Gastroesophageal sphincter (tissue), 4 donors: ENCODE results near the gene AP2S1. TPM values are rescaled to one million over a fixed set of nuclear protein-coding genes. Genes with fewer than 3 reads are reported as not detected.
A peak's percentile ranks its signal among the peaks of the same experiment; 100 is the strongest.

Experiments
- ATAC-seq: fragments of 150-250 bp; one replicate; pipeline ENCODE4 v1.9.1; 2016; ENCODE audit warnings: mild to moderate bottlenecking, moderate library complexity
- H3K27ac ChIP-seq, 4 donors: fragments of 200-600 bp; sonication (generic) in 3 of 4; 1 replicate in 3 of 4; 2 replicates in 1 of 4; pipeline ENCODE4 v1.5.1; 2016 to 2019
- H3K27me3 ChIP-seq: fragments of 200-600 bp; sonication (generic); one replicate; pipeline ENCODE4 v1.5.1; 2019
- H3K36me3 ChIP-seq, 2 donors: fragments of 200-600 bp; sonication (generic); one replicate each; pipeline ENCODE4 v1.5.1; 2019; ENCODE audit warnings: control low read depth in 1 of 2
- H3K4me1 ChIP-seq, 3 donors: fragments of 200-600 bp; sonication (generic); 1 replicate in 2 of 3; 2 replicates in 1 of 3; pipeline ENCODE4 v1.5.1; 2016 to 2019; ENCODE audit warnings: control low read depth in 2 of 3
- H3K4me3 ChIP-seq, 2 donors: fragments of 200-600 bp; sonication (generic); one replicate each; pipeline ENCODE4 v1.5.1; 2019; ENCODE audit warnings: mild to moderate bottlenecking in 1 of 2, moderate library complexity in 1 of 2
- H3K9me3 ChIP-seq, 3 donors: fragments of 200-600 bp; sonication (generic); one replicate each; pipeline ENCODE4 v1.5.1; 2017 to 2019; ENCODE audit warnings: control low read depth in 2 of 3
- CTCF ChIP-seq, 4 experiments: fragments of 200-600 bp in 2 of 4; fragments of 450-650 bp in 2 of 4; sonication (generic) in 1 of 4; IDR thresholded peaks; one replicate each; pipeline ENCODE4 v1.5.1; 2017 to 2019; ENCODE audit warnings: antibody characterized with exemption in 4 of 4, mild to moderate bottlenecking in 2 of 4, moderate library complexity in 2 of 4
- EP300 ChIP-seq: sonication (generic); formaldehyde crosslinking; IDR thresholded peaks from one replicate; pipeline ENCODE4 v1.6.1; 2017; ENCODE audit warnings: antibody characterized with exemption, mild to moderate bottlenecking
- POLR2A ChIP-seq, 2 donors: fragments of 450-650 bp; IDR thresholded peaks; one replicate each; pipeline ENCODE4 v1.6.1; 2017; ENCODE audit warnings: antibody characterized with exemption in 2 of 2, mild to moderate bottlenecking in 2 of 2, moderate library complexity in 1 of 2
- POLR2AphosphoS5 ChIP-seq: sonication (generic); formaldehyde crosslinking; IDR thresholded peaks from one replicate; pipeline ENCODE4 v1.6.1; 2017; ENCODE audit warnings: antibody characterized with exemption
- WGBS, 2 donors: methylation state at CpG; one replicate each; pipeline ENCODE4 v1.1.5; 2018; ENCODE audit warnings: low coverage in 1 of 2; 5-methylcytosine and 5-hydroxymethylcytosine counted together
- total RNA-seq, 4 donors: library from RNA; depleted of rRNA; stranded (reverse); fragments of >200 nt; gene quantifications; one replicate each; pipeline ENCODE4 v1.1.0, GENCODE V29; 2016

The AP2S1 gene
- total RNA-seq, 4 donors from 2014 or later = 40.6 to 76.2 (median 66.5) TPM

- no peak overlapping the region for H3K27ac ChIP-seq
- H3K4me1 ChIP-seq = peaks cover 3 to 64% (median 18%) of the 10 kb centered on the region in 3 donors
Measured at GRCh38 chr19:46868025-46868802, 17.6 kb upstream of the AP2S1 start.

GRCh38 chr19:46867170-46867569, 16.5 kb upstream of the AP2S1 start:
- H3K4me3 ChIP-seq = no peak overlapping the region
- TF ChIP-seq POLR2A (IDR thresholded peaks at IDR 0.05) (no peak), EP300 (no peak), CTCF (IDR thresholded peaks at IDR 0.05) (no peak), POLR2AphosphoS5 (no peak)
- no peak overlapping the region for H3K27ac ChIP-seq
- peaks cover 6 to 74% (median 23%) of the 10 kb centered on the region in 3 donors for H3K4me1 ChIP-seq
- no peaks in the 10 kb centered on the region for H3K36me3 ChIP-seq
- no peaks in the 10 kb centered on the region for H3K27me3 ChIP-seq
- WGBS, 2 donors = 47 to 51% methylated on average over 3 of the region's 3 CpGs
- no peaks in the 10 kb centered on the region for H3K9me3 ChIP-seq
- ATAC-seq = no peak

More at GRCh38 chr19:46868025-46868802, 17.6 kb upstream of the AP2S1 start:
- ATAC-seq = no peak
- Histone ChIP-seq H3K36me3 (no peaks in the 10 kb centered on the region), H3K27me3 (no peaks in the 10 kb centered on the region), H3K4me3 (no peak overlapping the region), H3K9me3 (no peaks in the 10 kb centered on the region)
- no peak for TF ChIP-seq CTCF (IDR thresholded peaks at IDR 0.05)
- WGBS, 2 donors = 83 to 84% methylated on average over 4 of the region's 4 CpGs

GRCh38 chr19:46866407-46867136, 15.9 kb upstream of the AP2S1 start:
- 38 to 40% methylated on average over 3 of the region's 3 CpGs for WGBS, 2 donors
- no peak for TF ChIP-seq EP300
- no peak for TF ChIP-seq CTCF (IDR thresholded peaks at IDR 0.05)
- no peak for TF ChIP-seq POLR2AphosphoS5
- no peak for TF ChIP-seq POLR2A (IDR thresholded peaks at IDR 0.05)
- ATAC-seq = no peak
- H3K27me3 ChIP-seq = no peaks in the 10 kb centered on the region
- no peaks in the 10 kb centered on the region for H3K9me3 ChIP-seq
- no peaks in the 10 kb centered on the region for H3K36me3 ChIP-seq
- no peak overlapping the region for H3K4me3 ChIP-seq
- peak overlapping the region in 1 of 4 donors; percentile 11 for H3K27ac ChIP-seq
- H3K4me1 ChIP-seq = peaks cover 6 to 80% (median 23%) of the 10 kb centered on the region in 3 donors

- Histone ChIP-seq H3K27ac (peak overlapping the region; percentile 13 to 100 (median 85)), H3K27me3 (no peaks in the 10 kb centered on the region), H3K9me3 (no peaks in the 10 kb centered on the region), H3K36me3 (no peaks in the 10 kb centered on the region), H3K4me1 (peaks cover 6 to 85% (median 27%) of the 10 kb centered on the region in 3 donors), H3K4me3 (peak overlapping the region in 1 of 2 donors; percentile 98)
- WGBS, 2 donors = 3 to 23% methylated on average over 3 to 5 of the region's 6 CpGs
- no peak for ATAC-seq
- TF ChIP-seq EP300 (no peak), CTCF (IDR thresholded peaks at IDR 0.05) (no peak), POLR2AphosphoS5 (peak; percentile 37), POLR2A (IDR thresholded peaks at IDR 0.05) (no peak)
Measured at GRCh38 chr19:46863818-46864629, 13.4 kb upstream of the AP2S1 start.
